HepG2 (cell line): Measurements from ENCODE around the gene KCNT1. TPM values are rescaled to one million over a fixed set of nuclear protein-coding genes. Genes with fewer than 3 reads are reported as not detected.

Source experiments
- SMYD3 ChIP-seq: sonication (generic); formaldehyde crosslinking; IDR thresholded peaks from 2 replicates; pipeline ENCODE4 v1.8.1; 2023; ENCODE audit warnings: mild to moderate bottlenecking, missing genetic modification reagents
- THYN1 ChIP-seq: sonication (generic); formaldehyde crosslinking; IDR thresholded peaks from 2 replicates; pipeline ENCODE4 v1.8.1; 2023; ENCODE audit warnings: low read depth, mild to moderate bottlenecking, moderate library complexity, missing genetic modification reagents, borderline replicate concordance
- ZFP90 ChIP-seq: sonication (generic); formaldehyde crosslinking; IDR thresholded peaks from 2 replicates; pipeline ENCODE4 v1.8.0; 2022; ENCODE audit warnings: missing genetic modification reagents, mild to moderate bottlenecking, inconsistent platforms, borderline replicate concordance
- ZNF44 ChIP-seq: sonication (generic); formaldehyde crosslinking; IDR thresholded peaks from 2 replicates; pipeline ENCODE4 v1.5.1; 2020; ENCODE audit warnings: mild to moderate bottlenecking, missing genetic modification reagents
- ZNF720 ChIP-seq: sonication (generic); formaldehyde crosslinking; IDR thresholded peaks from 2 replicates; pipeline ENCODE4 v1.4.0; 2020; ENCODE audit warnings: missing genetic modification reagents
- ZNF746 ChIP-seq: sonication (generic); formaldehyde crosslinking; IDR thresholded peaks from 2 replicates; pipeline ENCODE4 v1.8.0; 2022; ENCODE audit warnings: mild to moderate bottlenecking, missing genetic modification reagents
- polyA plus RNA-seq, 8 experiments: library from polyadenylated mRNA; depleted of rRNA in 3 of 8; stranded (reverse) in 7 of 8; unstranded in 1 of 8; fragments of >200 nt; fragmentation: Illumina TruSeq in 4 of 8; extraction: Trizol in 4 of 8; gene quantifications; 2 replicates each; pipeline versions ENCODE4 v1.2.1 to v1.2.3, GENCODE V29; 2011 to 2016; ENCODE audit warnings: low read depth in 4 of 8, missing spikeins in 1 of 8, mixed read lengths in 1 of 8; ENCODE audit not compliant: insufficient read depth in 1 of 8
- total RNA-seq, 5 experiments: library from RNA; depleted of rRNA; stranded (reverse); fragments of >200 nt; fragmentation: Illumina TruSeq; extraction: Trizol; gene quantifications; 2 replicates each; pipeline ENCODE4 v1.2.3, GENCODE V29; 2016; ENCODE audit warnings: low read depth in 1 of 5
- TF ChIP-seq, protein P1 (sequence below), 2 experiments: fragments of 450-650 bp in 1 of 2; sonication (generic) in 1 of 2; formaldehyde crosslinking in 1 of 2; IDR thresholded peaks; 2 replicates each; pipeline versions ENCODE4 v1.6.1 to v1.8.0; 2016 to 2022; ENCODE audit warnings: antibody characterized with exemption in 1 of 2, mild to moderate bottlenecking in 1 of 2, missing genetic modification reagents in 1 of 2
- TF ChIP-seq, protein P2 (sequence below): IDR thresholded peaks from 2 replicates; pipeline ENCODE4 v1.6.1; 2016
- TF ChIP-seq, protein P3 (sequence below): sonication (generic); formaldehyde crosslinking; IDR thresholded peaks from 2 replicates; pipeline ENCODE4 v1.8.0; 2022; ENCODE audit warnings: missing genetic modification reagents, mild to moderate bottlenecking, moderate library complexity, borderline replicate concordance
- TF ChIP-seq, protein P4 (sequence below): sonication (generic); formaldehyde crosslinking; IDR thresholded peaks from 2 replicates; pipeline ENCODE4 v1.5.1; 2020; ENCODE audit warnings: mild to moderate bottlenecking, missing genetic modification reagents, moderate library complexity

KCNT1 gene
- total and polyA plus RNA-seq, 2 of the 13 experiments (the other 11 are each of a cell fraction or from before 2014, with no cell fraction given) = not detected

DNA sequence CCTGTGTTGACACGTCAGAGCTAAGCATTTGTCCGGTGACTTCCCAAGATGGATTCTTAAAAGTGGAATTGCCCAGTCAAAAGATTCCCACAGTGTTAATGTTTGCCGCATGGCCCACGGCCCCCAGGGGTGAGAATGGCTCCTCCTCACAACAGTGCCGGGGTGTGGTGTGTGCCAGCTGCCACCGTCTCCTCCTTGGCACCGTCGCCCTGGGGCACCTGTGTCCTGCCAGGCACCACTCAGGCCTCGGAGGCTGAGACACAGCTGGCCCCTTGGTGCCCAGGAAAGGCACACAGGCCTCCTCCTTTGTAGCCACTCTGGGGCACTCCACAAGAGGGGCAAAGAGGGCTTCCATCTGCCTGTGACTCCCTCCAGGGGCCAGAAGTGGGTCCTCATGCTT is 4.3 kb downstream of the KCNT1 start (continued):
- TF ChIP-seq, protein P1, sequence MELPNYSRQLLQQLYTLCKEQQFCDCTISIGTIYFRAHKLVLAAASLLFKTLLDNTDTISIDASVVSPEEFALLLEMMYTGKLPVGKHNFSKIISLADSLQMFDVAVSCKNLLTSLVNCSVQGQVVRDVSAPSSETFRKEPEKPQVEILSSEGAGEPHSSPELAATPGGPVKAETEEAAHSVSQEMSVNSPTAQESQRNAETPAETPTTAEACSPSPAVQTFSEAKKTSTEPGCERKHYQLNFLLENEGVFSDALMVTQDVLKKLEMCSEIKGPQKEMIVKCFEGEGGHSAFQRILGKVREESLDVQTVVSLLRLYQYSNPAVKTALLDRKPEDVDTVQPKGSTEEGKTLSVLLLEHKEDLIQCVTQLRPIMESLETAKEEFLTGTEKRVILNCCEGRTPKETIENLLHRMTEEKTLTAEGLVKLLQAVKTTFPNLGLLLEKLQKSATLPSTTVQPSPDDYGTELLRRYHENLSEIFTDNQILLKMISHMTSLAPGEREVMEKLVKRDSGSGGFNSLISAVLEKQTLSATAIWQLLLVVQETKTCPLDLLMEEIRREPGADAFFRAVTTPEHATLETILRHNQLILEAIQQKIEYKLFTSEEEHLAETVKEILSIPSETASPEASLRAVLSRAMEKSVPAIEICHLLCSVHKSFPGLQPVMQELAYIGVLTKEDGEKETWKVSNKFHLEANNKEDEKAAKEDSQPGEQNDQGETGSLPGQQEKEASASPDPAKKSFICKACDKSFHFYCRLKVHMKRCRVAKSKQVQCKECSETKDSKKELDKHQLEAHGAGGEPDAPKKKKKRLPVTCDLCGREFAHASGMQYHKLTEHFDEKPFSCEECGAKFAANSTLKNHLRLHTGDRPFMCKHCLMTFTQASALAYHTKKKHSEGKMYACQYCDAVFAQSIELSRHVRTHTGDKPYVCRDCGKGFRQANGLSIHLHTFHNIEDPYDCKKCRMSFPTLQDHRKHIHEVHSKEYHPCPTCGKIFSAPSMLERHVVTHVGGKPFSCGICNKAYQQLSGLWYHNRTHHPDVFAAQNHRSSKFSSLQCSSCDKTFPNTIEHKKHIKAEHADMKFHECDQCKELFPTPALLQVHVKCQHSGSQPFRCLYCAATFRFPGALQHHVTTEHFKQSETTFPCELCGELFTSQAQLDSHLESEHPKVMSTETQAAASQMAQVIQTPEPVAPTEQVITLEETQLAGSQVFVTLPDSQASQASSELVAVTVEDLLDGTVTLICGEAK (IDR thresholded peaks at IDR 0.05) = no peak
- TF ChIP-seq, protein P1 (CRISPR knock-in tag; IDR thresholded peaks at IDR 0.05) = no peak
- TF ChIP-seq ZNF720 (CRISPR knock-in tag) (no peak), ZFP90 (CRISPR knock-in tag) (no peak), ZNF746 (CRISPR knock-in tag) (no peak), ZNF44 (CRISPR knock-in tag) (no peak), THYN1 (CRISPR knock-in tag) (no peak), SMYD3 (CRISPR knock-in tag) (no peak)
- TF ChIP-seq, protein P2, sequence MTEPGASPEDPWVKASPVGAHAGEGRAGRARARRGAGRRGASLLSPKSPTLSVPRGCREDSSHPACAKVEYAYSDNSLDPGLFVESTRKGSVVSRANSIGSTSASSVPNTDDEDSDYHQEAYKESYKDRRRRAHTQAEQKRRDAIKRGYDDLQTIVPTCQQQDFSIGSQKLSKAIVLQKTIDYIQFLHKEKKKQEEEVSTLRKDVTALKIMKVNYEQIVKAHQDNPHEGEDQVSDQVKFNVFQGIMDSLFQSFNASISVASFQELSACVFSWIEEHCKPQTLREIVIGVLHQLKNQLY (CRISPR knock-in tag) = no peak
- TF ChIP-seq, protein P3, sequence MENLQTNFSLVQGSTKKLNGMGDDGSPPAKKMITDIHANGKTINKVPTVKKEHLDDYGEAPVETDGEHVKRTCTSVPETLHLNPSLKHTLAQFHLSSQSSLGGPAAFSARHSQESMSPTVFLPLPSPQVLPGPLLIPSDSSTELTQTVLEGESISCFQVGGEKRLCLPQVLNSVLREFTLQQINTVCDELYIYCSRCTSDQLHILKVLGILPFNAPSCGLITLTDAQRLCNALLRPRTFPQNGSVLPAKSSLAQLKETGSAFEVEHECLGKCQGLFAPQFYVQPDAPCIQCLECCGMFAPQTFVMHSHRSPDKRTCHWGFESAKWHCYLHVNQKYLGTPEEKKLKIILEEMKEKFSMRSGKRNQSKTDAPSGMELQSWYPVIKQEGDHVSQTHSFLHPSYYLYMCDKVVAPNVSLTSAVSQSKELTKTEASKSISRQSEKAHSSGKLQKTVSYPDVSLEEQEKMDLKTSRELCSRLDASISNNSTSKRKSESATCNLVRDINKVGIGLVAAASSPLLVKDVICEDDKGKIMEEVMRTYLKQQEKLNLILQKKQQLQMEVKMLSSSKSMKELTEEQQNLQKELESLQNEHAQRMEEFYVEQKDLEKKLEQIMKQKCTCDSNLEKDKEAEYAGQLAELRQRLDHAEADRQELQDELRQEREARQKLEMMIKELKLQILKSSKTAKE (CRISPR knock-in tag) = no peak
- TF ChIP-seq, protein P4, sequence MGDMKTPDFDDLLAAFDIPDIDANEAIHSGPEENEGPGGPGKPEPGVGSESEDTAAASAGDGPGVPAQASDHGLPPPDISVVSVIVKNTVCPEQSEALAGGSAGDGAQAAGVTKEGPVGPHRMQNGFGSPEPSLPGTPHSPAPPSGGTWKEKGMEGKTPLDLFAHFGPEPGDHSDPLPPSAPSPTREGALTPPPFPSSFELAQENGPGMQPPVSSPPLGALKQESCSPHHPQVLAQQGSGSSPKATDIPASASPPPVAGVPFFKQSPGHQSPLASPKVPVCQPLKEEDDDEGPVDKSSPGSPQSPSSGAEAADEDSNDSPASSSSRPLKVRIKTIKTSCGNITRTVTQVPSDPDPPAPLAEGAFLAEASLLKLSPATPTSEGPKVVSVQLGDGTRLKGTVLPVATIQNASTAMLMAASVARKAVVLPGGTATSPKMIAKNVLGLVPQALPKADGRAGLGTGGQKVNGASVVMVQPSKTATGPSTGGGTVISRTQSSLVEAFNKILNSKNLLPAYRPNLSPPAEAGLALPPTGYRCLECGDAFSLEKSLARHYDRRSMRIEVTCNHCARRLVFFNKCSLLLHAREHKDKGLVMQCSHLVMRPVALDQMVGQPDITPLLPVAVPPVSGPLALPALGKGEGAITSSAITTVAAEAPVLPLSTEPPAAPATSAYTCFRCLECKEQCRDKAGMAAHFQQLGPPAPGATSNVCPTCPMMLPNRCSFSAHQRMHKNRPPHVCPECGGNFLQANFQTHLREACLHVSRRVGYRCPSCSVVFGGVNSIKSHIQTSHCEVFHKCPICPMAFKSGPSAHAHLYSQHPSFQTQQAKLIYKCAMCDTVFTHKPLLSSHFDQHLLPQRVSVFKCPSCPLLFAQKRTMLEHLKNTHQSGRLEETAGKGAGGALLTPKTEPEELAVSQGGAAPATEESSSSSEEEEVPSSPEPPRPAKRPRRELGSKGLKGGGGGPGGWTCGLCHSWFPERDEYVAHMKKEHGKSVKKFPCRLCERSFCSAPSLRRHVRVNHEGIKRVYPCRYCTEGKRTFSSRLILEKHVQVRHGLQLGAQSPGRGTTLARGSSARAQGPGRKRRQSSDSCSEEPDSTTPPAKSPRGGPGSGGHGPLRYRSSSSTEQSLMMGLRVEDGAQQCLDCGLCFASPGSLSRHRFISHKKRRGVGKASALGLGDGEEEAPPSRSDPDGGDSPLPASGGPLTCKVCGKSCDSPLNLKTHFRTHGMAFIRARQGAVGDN (CRISPR knock-in tag) = no peak
